Cerebellar nuclear complex (tissue), 1 donor: Measurements from ENCODE around the gene OR1I1.

Experiments
- DNase-seq, 2 experiments: peaks; one replicate each; lab custom pipeline; 2025; lab: John Stamatoyannopoulos, UW

The OR1I1 gene

DNA sequence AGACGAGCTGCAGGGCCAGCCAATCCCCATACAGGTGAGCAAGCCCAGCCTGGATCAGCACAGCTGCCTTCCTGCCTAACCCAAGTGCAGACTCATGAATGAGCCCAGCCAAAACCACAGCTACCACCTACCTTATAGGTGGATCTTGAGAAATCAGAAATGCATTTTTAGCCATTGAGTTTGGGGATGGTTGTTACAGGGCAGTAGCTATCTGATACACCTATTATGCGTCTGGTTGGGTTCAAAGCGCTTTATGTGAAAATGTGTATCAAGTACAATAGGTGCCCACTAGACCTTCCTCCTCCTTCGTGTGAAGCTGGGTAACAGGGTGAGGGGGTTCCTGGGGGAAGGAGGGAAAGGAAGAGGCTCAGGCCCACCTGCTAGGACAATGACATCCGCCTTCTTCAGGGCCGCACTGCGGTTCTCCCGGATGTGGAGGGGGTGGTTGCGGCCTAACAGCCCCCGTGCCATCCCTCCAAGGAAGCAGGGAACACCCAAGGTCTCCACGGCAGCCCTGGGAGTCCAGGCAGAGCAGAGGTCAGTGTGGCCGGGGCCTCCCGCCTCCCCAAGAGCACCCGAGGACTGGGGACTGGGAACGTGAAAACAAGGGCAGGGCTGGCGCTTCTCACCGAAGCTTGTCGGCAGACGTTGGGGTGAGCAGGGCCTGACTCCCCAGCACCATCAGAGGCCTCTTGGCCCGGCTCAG is 36.9 kb downstream of the OR1I1 start:
- no peak for DNase-seq

DNA sequence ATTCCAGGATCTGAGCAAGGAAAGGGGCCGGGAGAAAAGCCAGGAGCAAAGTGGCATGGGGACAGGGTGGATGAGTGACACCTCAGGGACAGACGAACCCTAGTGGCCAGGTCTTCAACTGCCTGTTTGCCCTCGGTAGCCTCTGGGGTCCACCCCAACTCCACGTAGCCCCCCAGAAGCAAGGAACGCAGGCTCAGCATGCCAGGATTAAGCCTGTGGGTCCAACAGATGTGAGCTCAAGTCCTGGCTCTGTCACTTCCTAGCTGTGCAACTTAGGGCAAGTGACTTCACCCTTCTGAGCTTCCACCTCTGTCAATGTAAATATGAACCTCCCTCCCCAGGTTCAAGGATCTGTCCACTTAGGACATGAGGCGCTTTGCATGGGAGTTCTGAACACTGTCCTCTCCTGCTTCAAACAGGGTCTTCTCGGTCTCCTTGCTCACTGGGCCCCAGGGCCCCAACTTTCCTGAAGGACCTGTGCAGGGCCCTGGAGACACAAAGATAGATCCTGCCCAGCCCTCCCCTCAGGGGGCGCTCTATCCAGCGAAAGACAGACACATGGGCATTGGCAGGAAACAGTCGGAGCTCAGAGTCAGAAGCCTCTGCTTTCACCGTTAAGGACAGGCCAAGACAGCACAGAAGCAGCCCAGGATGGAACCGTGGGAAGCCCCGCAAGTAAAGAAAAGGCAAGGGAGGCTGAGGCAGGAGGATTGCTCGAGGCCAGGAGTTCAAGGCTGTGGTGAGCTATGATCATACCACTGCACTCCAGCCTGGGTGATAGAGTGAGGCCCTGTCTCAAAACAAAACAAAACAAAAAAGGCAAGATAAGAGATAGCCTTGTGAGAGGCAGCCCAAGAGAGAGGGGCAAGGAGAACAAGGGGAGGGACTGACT is 38.4 kb downstream of the OR1I1 start:
- no peak for DNase-seq

DNA sequence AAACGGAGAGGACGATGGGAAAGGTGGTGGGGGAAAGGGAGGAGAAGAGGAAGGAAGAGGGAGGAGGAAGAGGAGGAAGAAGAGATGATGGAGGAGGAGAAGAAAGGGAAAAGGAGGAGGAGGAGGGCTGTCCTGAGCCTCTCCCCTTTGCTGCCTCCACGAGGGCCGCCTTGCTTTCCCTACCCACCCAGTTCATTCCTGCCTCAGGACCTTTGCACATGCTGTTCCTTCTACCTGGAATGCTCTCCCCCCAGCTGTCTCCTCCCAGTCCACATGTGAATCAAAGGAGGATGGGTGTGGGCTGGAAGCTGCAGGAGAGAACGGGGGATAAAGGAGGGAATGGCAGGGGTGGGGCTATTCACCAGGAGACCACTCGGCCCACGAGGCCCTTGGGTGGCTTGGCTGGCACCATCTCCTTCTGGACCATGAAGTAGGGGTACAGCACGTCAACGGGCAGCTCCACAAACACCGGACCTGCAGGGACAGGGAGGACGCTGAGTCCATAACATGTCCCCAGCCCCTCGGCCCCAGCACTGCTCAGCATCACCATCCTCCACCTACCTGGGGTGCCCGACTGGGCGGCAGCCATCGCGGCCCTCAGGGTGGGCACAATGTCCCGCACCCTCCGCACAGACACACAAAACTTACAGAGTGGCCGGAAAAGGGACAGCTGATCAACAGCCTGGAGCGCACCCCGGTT is 40.5 kb downstream of the OR1I1 start:
- DNase-seq, result no peak

DNA sequence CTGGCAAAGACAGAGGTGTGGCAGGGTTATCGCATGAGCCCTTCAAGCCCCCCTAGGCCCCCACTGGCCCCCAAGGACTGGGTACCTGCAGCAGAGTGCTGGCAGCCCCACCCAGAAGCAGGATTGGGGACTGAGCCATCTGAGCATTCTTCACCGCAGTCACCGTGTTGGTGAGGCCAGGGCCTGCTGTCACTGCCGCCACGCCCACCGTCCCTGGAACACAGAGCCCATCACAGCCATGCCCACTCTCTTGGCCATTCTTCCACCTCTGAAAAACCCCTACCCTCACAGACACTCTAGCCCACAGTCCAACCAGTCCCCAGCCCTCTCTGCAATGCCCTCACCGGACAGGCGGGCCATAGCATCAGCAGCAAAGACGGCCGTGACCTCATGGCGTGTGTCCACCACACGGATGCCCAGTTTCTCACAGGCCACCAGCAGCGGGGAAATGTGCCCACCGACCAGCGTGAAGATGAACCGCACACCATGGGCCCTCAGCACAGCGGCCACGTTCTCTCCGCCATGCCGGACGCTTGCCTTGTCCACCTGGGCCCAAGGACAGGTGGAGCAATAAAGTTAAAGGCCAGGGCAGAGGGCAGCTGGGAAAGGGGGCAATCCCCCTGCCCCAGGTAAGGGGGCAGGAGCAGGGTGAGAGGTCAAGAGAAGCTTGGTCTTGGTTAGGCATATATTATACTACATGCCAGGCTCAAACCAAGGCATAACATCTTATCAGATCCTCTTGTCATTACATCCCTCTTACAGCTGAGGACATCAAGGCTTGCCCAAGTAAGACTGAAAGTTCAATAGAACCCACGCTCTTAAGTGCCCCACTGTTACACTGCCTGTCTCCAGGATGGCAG is 41.2 kb downstream of the OR1I1 start:
- no peak for DNase-seq

DNA sequence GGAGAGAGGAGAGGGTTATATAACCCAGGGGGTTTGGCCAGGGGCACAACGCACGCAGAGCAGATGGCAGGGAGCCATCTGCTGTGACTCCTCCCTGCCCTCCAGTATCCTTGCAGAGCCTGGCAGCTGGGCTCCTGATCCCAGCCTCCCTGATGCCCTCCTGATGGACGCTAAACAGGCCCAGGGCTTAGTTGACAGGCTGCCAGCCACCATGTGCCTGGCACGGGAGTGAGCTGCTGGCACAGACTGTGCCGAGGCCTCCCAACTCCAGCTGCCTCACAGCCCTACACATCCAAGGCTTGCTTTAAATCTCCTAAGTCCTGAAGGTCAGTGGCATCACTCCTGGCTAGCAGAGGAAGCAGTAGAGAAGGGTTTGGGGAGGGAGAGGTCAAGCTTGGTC is 41.9 kb downstream of the OR1I1 start:
- DNase-seq, result no peak

DNA sequence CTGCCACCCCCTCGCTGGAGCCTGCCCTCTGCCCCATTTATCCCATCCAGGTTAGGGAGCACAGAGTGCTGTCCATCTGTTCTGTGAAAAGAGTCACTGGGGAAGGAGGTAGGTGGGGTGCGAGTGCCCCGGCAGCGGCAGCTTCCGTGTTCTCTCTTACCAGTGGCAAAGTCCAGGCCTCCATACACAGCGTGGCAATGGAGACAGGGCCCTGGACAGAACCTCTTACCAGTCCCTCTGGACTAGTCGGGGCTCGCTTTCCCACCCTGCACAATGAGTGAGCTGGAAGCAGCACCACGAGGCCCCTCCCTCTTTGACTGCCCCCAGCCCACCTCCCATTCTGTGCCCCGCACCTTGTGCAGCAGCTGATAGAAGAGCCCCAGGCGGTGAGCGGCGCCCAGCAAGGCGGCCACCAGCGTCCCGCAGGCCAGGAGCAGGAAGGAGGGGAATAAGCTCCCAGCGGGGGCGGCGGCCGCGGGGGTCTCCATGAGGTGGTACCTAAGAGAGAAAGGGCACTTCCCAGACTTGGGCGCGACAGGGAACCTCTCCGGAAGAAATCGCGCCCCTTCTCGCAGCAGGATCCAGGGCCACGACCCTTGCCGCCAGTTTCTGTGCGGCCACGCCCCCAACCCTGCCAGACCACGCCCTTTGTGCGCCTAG is 42.7 kb downstream of the OR1I1 start:
- DNase-seq, result no peak

DNA sequence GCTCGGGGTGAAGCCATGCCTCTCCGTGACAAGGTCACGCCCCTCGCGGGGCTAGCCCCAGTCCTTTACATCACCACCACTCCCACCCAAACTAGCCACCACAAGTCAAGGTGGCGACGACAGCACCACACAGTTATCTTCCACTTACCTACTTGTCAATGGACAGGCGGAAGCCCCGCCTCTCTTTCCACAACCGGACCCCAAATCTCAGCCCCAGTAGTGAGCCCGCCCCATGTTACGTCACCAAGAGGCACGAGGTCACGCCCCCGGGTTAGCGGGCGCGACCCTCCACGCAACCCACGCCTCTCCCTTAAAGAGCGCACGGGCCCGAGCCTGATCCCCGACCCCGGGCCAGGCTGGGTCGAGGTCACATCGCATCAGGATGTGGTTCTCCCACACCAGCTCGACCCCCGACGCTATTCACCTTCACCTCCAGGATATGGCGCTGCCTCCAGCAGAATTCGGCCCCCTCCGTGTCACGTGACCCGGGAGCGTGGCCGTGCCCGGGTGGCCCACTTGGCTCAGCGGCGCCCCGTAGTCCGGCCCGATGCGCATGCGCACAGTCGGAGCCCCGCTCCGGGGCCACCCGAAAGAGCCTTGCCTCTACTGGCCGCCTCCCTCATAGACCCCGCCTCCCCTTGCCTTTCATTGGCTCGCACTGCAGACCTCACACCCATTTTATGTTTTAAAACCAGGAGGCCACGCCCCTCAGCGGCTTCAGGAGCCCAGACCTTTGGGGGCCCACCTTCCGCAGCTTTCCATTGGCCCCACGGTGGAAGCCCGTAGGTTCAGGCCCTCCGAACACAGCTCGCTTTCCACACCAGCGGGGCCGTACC is 43.4 kb downstream of the OR1I1 start:
- DNase-seq, result peak; percentile 85 to 96

DNA sequence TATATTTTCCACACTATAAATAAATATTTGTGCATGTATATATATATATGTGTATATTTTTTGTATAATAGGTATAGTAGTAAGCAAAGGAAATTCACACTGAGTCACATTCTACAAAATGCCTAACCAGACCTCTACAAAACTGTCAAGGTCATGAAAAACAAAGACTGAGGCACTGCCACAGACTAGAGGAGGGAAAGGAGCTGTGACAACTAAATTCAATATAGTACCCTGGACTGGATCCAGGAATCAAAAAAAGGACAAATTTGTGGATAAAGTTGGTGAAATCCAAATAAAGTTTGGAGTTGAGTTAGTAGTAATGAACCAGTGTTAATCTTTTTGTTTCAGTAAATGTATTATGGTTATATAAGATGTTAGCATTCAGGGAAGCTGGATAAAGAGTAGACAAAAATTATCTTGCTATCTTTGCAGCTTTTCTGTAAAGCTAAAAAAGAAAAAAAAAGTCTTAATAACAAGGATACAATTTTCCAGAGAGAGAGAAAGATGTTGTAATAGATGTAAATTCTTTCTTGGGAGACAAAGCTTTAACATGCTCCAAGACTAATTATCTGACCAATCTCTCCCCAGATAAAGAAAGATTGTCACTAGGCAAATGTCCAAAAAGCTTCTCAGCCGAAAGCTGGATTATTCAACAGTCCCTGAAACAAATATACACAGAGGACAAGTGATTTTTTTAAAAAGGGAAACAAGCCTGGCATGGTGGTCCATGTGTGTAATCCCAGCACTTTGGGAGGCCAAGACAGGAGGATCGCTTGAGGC is 44.3 kb downstream of the OR1I1 start:
- DNase-seq, result no peak

DNA sequence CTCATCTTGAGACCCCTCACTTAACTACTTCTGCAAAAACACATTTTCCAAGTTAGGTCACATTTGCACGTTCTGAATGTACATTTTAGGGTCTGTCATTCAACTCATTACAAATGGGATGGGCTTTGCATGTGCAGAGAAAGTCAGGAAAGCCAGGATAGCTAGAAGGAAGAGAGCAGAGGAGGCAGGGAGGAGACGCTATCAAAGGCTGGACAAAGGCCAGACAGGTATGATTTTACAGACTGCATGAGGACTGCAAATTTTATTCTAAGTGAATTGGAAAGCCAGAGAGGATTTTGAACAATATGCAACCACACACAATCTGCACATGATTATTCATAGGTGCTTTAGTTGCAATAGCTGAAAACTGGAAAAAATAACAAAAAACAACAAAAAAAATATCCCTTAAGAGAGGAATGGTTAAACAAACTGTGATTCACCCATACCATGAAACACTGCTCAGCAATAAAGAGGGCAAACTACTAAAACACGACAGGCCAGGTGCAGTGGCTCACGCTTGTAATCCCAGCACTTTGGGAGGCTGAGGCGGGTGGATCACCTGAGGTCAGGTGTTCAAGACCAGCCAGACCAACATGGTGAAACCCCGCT is 46.3 kb downstream of the OR1I1 start:
- no peak for DNase-seq

DNA sequence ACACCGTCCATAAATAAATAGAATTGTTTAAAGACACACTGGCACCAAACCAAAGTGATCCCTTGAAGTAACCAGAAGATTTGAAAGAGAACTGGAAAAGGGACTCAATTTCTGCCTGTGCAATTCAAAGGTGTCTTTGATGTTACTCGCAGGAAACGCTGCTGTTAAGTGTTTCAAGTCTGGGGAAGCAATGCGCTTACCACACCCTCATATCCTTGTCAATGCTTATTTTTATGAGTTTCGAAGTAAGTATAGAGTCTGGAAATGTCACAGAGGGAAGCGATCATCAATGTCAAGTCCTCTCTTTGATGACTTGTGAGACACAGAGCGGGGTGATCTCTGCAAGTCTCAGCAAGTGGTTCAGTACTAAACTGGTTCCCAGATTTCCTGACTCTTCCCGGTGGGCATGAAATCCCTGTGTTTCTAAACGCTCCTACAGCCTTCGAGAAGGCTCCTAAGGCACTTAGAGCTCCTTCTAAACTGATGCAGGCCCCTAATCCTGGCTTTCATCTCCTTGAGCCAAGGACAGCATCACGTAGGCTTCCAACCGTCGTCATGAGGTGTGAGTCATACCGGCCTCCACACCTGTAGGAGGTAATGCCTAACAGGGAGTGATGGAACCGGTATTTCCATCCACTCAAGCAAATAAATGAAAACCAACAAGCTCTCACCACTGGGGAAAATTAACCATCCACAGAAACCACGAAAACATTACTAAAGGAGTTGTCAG is 48.0 kb downstream of the OR1I1 start:
- DNase-seq, result no peak

DNA sequence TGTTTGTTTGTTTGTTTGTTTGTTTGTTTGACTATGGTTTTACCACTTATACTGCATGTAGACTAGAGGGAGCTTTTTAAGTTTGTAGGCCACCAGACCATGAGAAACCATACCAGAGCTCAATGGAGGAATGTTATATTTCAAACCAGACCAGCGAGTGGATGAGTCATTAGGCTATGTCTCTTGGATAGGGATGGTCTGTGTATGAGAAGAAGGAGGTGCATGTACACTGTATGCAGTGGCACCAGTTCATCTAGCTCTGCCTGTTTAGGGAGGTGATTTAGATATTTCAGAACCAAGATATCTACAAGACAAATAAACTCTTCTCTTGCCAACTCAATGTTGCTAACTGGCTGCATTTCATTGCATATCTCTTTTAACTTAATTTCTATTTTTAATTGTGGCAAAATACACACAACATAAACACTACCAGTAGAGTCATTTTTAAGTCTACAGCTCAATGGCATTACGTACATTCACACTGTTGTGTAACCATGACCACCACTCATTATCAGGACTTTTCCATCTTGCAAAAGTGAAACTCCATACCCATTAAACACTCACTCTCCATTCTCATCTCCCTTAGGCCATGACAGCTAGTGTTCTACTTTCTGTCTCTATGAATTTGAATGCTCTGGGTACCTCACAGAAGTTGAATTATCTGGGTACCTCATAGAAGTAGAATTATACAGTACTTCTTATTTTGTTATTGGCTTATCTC is 54.4 kb downstream of the OR1I1 start:
- no peak for DNase-seq

DNA sequence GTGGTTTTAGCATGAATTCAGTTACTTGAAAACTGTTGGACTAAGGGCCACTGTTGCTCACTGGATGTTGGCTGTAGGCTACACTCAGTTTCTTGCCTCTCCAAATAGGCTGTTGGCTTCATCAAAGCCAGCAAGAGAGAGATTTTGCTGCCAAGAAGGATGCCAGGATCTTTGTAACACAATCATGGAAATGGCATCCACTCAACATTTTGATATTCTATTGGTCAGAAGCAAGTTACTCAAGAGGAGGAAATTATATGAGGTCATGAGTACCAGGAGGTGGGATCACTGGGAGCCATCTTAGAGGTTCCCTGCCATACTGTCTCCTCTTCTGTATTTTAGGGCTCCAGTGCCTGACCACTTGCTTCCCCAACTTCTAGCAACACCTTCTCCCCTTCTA is 55.8 kb downstream of the OR1I1 start:
- no peak for DNase-seq

DNA sequence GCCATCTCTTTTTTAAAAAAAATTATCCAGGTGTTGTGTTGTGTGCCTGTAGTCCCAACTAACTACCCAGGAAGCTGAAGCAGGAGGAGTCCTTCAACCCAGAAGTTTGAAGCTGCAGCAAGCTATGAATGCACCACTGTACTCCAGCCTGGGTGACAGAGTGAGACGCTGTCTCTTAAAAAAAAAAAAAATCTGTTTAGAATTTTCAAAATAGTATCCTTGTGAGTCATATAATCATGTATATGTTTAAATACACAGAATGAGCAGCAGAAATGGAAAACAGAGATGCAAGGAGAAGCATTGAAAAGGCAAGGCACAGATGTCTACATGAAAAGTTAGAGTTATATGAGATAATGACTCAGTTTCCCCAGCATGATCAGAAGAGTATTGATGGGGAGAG is 56.4 kb downstream of the OR1I1 start:
- no peak for DNase-seq

DNA sequence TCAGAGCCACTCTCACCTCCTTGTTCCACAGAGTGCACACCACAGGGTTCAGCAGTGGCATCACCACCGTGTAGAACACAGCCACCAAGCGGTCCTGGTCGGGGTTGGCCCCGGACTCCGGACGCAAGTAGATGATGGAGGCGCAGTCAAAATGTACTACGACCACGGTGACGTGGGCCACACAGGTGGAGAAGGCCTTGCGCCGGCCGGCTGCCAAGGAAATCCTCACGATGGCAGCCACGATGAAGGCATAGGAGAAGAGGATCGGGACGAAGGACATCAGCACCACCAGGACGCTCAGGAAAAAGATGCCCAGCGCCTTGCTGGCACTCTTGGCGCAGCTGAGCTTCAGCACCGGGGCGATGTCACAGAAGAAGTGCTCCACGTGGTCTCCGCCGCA is 59.1 kb downstream of the OR1I1 start:
- DNase-seq, result no peak

DNA sequence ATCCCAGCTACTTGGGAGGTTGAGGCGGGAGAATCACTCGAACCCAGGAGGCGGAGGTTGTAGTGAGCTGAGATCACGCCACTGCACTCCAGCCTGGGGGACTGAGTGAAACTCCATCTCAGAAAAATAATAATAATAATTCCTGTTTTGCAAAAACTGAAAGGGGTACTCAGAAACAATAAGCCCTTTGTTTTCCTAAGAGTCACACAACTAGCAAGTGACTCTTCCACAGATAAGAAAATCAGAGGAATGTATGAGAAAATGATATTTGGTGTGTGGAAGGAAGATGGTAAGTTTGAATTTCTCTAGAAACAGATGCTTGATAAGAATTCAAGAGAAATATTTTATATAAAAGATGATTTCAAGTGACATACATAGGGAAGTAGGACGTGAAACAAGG is 60.3 kb downstream of the OR1I1 start:
- DNase-seq, result no peak
